Stimulated activated naive CD8-positive, alpha-beta T cell treated with anti-CD3 and anti-CD28 coated beads, Interleukin-15, Interleukin-2, amounts not matched to agents 100 ng/mL and 50 ng/mL, for 24 hours (primary cell): ENCODE measurements around the gene NDFIP2.

ENCODE experiments used
- H3K27ac Mint-ChIP-seq: one replicate; pipeline ENCODE4 v1.8.0; 2021; ENCODE audit warnings: mild to moderate bottlenecking, mixed read lengths
- H3K27me3 Mint-ChIP-seq: one replicate; pipeline ENCODE4 v1.8.0; 2021; ENCODE audit warnings: mixed read lengths
- H3K36me3 Mint-ChIP-seq: one replicate; pipeline ENCODE4 v1.8.0; 2021; ENCODE audit warnings: low read depth, mixed read lengths
- H3K4me1 Mint-ChIP-seq: one replicate; pipeline ENCODE4 v1.8.0; 2021; ENCODE audit warnings: low read depth, mixed read lengths
- H3K4me3 Mint-ChIP-seq: one replicate; pipeline ENCODE4 v1.8.0; 2021; ENCODE audit warnings: mild to moderate bottlenecking, mixed read lengths
- H3K9me3 Mint-ChIP-seq: one replicate; pipeline ENCODE4 v1.8.0; 2021; ENCODE audit warnings: mixed read lengths

Gene NDFIP2

DNA sequence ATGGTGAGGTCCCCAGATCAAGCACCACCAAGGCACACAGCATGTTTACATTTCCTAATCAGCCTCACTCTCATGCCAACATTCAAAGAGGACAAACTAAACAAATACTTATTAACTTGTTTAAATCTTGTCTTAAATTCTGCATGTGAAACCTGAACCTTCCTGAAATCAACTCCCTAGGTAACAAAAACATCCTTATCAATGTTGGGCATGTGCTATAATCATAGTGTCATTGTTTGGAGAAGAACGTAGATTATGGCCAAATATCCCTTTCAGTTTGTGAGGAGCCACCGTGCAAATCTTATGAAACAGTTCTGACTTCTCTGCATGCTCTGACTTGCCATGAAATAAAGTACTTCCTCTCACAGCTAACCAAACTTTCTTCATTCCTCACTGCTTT, 123.8 kb downstream of the NDFIP2 start:
- Mint-ChIP-seq H3K27ac (no peak overlapping the region), H3K4me1 (no peaks in the 10 kb centered on the region), H3K4me3 (no peak overlapping the region), H3K36me3 (no peaks in the 10 kb centered on the region), H3K27me3 (no peaks in the 10 kb centered on the region), H3K9me3 (peaks cover 3% of the 10 kb centered on the region)
